Measurements from ENCODE around the gene MORN3.

MORN3 gene

GRCh38 chr12:121613462-121613861 is 56.0 kb downstream of the MORN3 start:
- Histone ChIP-seq H3K36me3 (replicated peaks; ENCODE audit: low read depth, low read length) (no peaks in the 10 kb centered on the region), H3K9me3 (ENCODE audit: insufficient read depth, low read length) (no peaks in the 10 kb centered on the region), H3K4me2 (ENCODE audit: low read length) (peak overlapping the region; percentile 43; the same call in 1 of the 2 replicates), H3K27ac (ENCODE audit: low read length) (no peak overlapping the region), H3K4me1 (ENCODE audit: low read length) (peaks cover 15% of the 10 kb centered on the region), H3K9ac (ENCODE audit: low read length) (no peak overlapping the region), H3K79me2 (ENCODE audit: low read length) (no peaks in the 10 kb centered on the region), H2AFZ (ENCODE audit: low read depth, low read length) (no peak overlapping the region), H4K20me1 (ENCODE audit: insufficient read depth, low read length) (no peaks in the 10 kb centered on the region), H3K27me3 (ENCODE audit: low read depth, low read length) (no peaks in the 10 kb centered on the region), H3K4me3 (ENCODE audit: low read length) (no peak overlapping the region)
- TF ChIP-seq CTCF (IDR thresholded peaks at IDR 0.05; ENCODE audit: low read depth, low read length), result no peak
- TF ChIP-seq EZH2phosphoT487 (IDR thresholded peaks at IDR 0.05; ENCODE audit: low read depth), result no peak

DNA sequence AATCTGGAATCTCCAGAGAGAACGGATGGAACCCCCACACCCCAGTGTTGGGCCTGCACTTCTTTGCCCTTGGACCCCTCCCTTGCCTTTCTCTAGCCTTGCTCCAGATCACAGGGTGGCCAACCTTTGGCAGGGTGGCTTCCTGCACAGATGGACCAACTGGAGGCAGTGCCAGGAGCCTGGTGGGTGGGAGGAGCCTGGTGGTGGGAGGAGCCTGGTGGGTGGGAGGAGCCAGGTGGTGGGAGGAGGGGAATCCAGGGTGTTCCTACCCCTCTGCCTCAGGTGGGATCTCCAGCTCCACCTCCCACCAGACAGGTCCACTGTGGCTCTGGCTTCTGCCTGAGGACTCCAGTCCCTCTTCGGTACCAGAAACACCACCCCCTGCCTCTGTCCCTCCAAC is 58.1 kb downstream of the MORN3 start:
- peaks cover 15% of the 10 kb centered on the region for H3K4me1 ChIP-seq (ENCODE audit: low read length)
- no peak overlapping the region for H3K4me2 ChIP-seq (ENCODE audit: low read length)
- no peaks in the 10 kb centered on the region for H3K27me3 ChIP-seq (ENCODE audit: low read depth, low read length)
- H3K36me3 ChIP-seq (replicated peaks; ENCODE audit: low read depth, low read length), result no peaks in the 10 kb centered on the region
- H3K4me3 ChIP-seq (ENCODE audit: low read length), result no peak overlapping the region
- no peaks in the 10 kb centered on the region for H3K79me2 ChIP-seq (ENCODE audit: low read length)
- H3K27ac ChIP-seq (ENCODE audit: low read length), result no peak overlapping the region
- H3K9ac ChIP-seq (ENCODE audit: low read length), result no peak overlapping the region
- TF ChIP-seq CTCF (IDR thresholded peaks at IDR 0.05; ENCODE audit: low read depth, low read length), result no peak
- no peak for TF ChIP-seq EZH2phosphoT487 (IDR thresholded peaks at IDR 0.05; ENCODE audit: low read depth)
- no peak overlapping the region for H2AFZ ChIP-seq (ENCODE audit: low read depth, low read length)
- H3K9me3 ChIP-seq (ENCODE audit: insufficient read depth, low read length), result no peaks in the 10 kb centered on the region
- H4K20me1 ChIP-seq (ENCODE audit: insufficient read depth, low read length), result no peaks in the 10 kb centered on the region

- Histone ChIP-seq H3K4me3 (ENCODE audit: low read length) (no peak overlapping the region), H2AFZ (ENCODE audit: low read depth, low read length) (no peak overlapping the region), H3K27me3 (ENCODE audit: low read depth, low read length) (no peaks in the 10 kb centered on the region), H3K9me3 (ENCODE audit: insufficient read depth, low read length) (no peaks in the 10 kb centered on the region), H4K20me1 (ENCODE audit: insufficient read depth, low read length) (no peaks in the 10 kb centered on the region), H3K36me3 (replicated peaks; ENCODE audit: low read depth, low read length) (no peaks in the 10 kb centered on the region), H3K79me2 (ENCODE audit: low read length) (no peaks in the 10 kb centered on the region), H3K9ac (ENCODE audit: low read length) (no peak overlapping the region), H3K4me2 (ENCODE audit: low read length) (no peak overlapping the region), H3K4me1 (ENCODE audit: low read length) (peaks cover 15% of the 10 kb centered on the region), H3K27ac (ENCODE audit: low read length) (no peak overlapping the region)
- TF ChIP-seq EZH2phosphoT487 (IDR thresholded peaks at IDR 0.05; ENCODE audit: low read depth) (no peak), CTCF (IDR thresholded peaks at IDR 0.05; ENCODE audit: low read depth, low read length) (no peak)
These were observed 59.0 kb downstream of the MORN3 start for GRCh38 chr12:121610239-121611149.

DNA sequence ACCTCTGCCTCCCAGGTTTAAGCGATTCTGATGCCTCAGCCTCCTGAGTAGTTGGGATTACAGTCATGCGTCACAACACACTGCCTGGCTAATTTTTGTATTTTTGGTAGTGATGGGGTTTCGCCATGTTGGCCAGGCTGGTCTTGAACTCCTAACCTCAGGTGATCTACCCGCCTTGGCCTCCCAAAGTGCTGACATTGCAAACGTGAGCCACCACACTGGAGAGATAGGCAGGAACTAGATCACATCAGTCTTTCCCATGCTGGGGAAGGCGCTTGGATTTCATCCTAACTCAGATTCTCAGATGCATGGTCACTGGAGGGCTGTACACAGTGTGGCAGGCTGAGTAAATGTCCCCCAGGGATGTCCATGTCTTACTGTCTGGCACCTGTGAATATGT is 61.2 kb downstream of the MORN3 start:
- Histone ChIP-seq H3K79me2 (ENCODE audit: low read length) (no peaks in the 10 kb centered on the region), H4K20me1 (ENCODE audit: insufficient read depth, low read length) (no peaks in the 10 kb centered on the region), H3K9me3 (ENCODE audit: insufficient read depth, low read length) (no peaks in the 10 kb centered on the region), H3K4me3 (ENCODE audit: low read length) (no peak overlapping the region), H2AFZ (ENCODE audit: low read depth, low read length) (no peak overlapping the region), H3K27me3 (ENCODE audit: low read depth, low read length) (no peaks in the 10 kb centered on the region), H3K9ac (ENCODE audit: low read length) (no peak overlapping the region), H3K27ac (ENCODE audit: low read length) (no peak overlapping the region), H3K4me2 (ENCODE audit: low read length) (no peak overlapping the region), H3K36me3 (replicated peaks; ENCODE audit: low read depth, low read length) (no peaks in the 10 kb centered on the region), H3K4me1 (ENCODE audit: low read length) (peaks cover 2% of the 10 kb centered on the region)
- TF ChIP-seq CTCF (IDR thresholded peaks at IDR 0.05; ENCODE audit: low read depth, low read length) (no peak), EZH2phosphoT487 (IDR thresholded peaks at IDR 0.05; ENCODE audit: low read depth) (no peak)

Data from OCI-LY3 (cell line).